Bronchial epithelial cell (primary cell): ENCODE data around the gene TEX13B. TPM values are rescaled to one million over a fixed set of nuclear protein-coding genes. Genes with fewer than 3 reads are reported as not detected.

ENCODE experiments used
- DNase-seq: peaks from one replicate; pipeline ENCODE4 v3.0.0-alpha.2; 2010; ENCODE audit warnings: low read depth
- FAIRE-seq: peaks from 2 replicates; lab custom pipeline; 2011; peaks lifted over from hg19 to GRCh38; lab: Jason Lieb, UNC
- H3K27me3 ChIP-seq: 2 replicates; pipeline ENCODE4 v1.5.1; 2011; ENCODE audit warnings: low read length; ENCODE audit not compliant: control insufficient read depth, insufficient read depth
- H3K36me3 ChIP-seq: 2 replicates; pipeline ENCODE4 v1.5.1; 2011; ENCODE audit warnings: low read length; ENCODE audit not compliant: control insufficient read depth, insufficient read depth
- H3K4me3 ChIP-seq: 2 replicates; pipeline ENCODE4 v1.5.1; 2011; ENCODE audit warnings: mild to moderate bottlenecking, low read depth, low read length, control low read depth
- total RNA-seq: library from RNA; depleted of rRNA; stranded (reverse); fragments of >200 nt; gene quantifications from 2 replicates; pipeline ENCODE4 v1.2.1, GENCODE V29; 2014
- TF ChIP-seq, protein P1 (sequence below): IDR thresholded peaks from 2 replicates; pipeline ENCODE4 v1.5.1; 2011; ENCODE audit warnings: mild to moderate bottlenecking, moderate library complexity, low read length, control low read depth, inconsistent platforms; ENCODE audit not compliant: insufficient read depth, severe bottlenecking

Gene TEX13B
- total RNA-seq, result not detected in 2 replicates

GRCh38 chrX:107982356-107982755 lies at the start of gene TEX13B:
TSS of gene TEX13B (minus strand) at chrX:107982370. CDS start at chrX:107982127, 243 bp downstream.
- TF ChIP-seq, protein P1, sequence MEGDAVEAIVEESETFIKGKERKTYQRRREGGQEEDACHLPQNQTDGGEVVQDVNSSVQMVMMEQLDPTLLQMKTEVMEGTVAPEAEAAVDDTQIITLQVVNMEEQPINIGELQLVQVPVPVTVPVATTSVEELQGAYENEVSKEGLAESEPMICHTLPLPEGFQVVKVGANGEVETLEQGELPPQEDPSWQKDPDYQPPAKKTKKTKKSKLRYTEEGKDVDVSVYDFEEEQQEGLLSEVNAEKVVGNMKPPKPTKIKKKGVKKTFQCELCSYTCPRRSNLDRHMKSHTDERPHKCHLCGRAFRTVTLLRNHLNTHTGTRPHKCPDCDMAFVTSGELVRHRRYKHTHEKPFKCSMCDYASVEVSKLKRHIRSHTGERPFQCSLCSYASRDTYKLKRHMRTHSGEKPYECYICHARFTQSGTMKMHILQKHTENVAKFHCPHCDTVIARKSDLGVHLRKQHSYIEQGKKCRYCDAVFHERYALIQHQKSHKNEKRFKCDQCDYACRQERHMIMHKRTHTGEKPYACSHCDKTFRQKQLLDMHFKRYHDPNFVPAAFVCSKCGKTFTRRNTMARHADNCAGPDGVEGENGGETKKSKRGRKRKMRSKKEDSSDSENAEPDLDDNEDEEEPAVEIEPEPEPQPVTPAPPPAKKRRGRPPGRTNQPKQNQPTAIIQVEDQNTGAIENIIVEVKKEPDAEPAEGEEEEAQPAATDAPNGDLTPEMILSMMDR, result no peak
- H3K27me3 ChIP-seq, result no peaks in the 10 kb centered on the region
- no peak within 1 kb of the TSS for H3K4me3 ChIP-seq
- FAIRE-seq (no peak), DNase-seq (no peak)
- H3K36me3 ChIP-seq, result peaks cover 2% of the 10 kb centered on the region

GRCh38 chrX:108029928-108030711 lies 48.0 kb upstream of the TEX13B start:
- TF ChIP-seq, protein P1, result no peak
- FAIRE-seq (no peak), DNase-seq (no peak)
- H3K36me3 ChIP-seq, result no peaks in the 10 kb centered on the region
- H3K27me3 ChIP-seq, result no peaks in the 10 kb centered on the region
- H3K4me3 ChIP-seq, result no peak overlapping the region

DNA sequence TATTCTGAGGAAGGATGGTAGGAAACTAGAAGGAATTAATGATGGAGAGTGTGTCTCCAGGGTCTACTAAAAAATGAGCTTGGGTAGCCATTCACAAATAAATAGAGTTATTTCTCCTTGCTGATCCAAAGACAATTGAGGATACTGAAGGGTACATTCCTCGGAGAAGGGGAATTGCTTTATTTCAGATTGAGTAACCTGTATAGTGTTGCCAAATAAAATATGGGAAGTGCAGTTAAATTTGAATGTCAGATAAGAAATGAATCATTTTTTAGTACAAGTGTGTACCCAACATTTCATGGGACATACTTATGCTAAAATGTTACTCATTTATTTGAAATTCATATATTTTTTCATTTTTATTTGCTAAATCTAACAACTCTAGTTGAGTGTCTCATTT lies 46.7 kb upstream of the TEX13B start:
- no peak overlapping the region for H3K4me3 ChIP-seq
- TF ChIP-seq, protein P1, result no peak
- DNase-seq (no peak), FAIRE-seq (no peak)
- no peaks in the 10 kb centered on the region for H3K36me3 ChIP-seq
- H3K27me3 ChIP-seq, result no peaks in the 10 kb centered on the region

DNA sequence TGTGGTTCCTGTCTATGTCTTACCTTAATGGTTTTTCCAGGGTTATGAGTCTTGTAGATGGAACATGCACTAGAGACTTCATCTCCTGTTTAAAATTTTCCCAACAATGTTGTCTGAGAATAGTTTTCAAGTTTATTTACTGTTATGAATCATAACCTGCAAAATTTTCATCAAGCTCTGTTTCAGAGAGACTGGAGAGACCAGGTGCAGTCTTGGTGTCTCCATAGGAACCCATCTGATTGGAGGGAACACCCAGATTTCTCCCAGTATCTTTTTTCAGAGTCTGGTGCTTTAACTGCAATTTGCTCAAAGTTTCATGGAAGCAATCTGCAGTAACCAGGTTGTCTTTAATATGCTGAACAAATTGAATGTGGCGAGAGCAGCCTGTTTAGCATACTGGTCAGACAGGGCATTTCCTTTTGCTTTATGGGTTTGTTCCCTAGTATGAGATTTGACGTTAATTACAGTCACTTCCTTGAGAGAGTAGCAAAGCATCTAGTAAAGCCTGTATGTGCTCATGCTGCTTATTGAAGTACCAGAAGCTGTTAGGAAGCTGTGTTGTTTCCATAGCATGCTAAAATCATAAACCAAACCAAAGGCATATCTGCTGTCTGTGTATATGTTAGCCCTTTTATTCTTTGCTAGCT lies 43.9 kb upstream of the TEX13B start:
- TF ChIP-seq, protein P1, result no peak
- FAIRE-seq (no peak), DNase-seq (no peak)
- Histone ChIP-seq H3K27me3 (no peaks in the 10 kb centered on the region), H3K4me3 (no peak overlapping the region), H3K36me3 (no peaks in the 10 kb centered on the region)

DNA sequence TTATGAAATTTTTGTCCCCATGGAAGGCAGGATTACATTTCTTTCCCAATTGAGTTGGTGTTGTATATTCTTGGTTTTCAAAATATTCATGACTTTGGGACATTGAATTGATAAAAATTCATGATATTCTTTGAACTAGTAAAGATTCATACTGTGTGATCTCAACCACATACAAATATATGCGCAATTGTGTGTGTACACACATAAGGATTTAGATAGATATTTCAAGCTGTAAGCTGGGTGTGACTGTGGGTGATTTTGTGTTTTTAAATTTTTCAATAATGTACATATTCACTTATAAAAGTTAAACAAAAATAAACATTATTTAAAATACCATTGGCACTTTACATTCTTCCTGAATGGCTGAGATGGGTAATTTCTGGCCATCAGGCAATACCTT lies 43.2 kb upstream of the TEX13B start:
- FAIRE-seq (no peak), DNase-seq (no peak)
- no peaks in the 10 kb centered on the region for H3K27me3 ChIP-seq
- TF ChIP-seq, protein P1, result no peak
- H3K4me3 ChIP-seq, result no peak overlapping the region
- H3K36me3 ChIP-seq, result no peaks in the 10 kb centered on the region
